ENCODE results near the gene EEF2. TPM values are rescaled to one million over a fixed set of nuclear protein-coding genes. Genes with fewer than 3 reads are reported as not detected.

Gene EEF2
- total RNA-seq, 1 experiment from 2014 or later = 3,126 TPM

DNA sequence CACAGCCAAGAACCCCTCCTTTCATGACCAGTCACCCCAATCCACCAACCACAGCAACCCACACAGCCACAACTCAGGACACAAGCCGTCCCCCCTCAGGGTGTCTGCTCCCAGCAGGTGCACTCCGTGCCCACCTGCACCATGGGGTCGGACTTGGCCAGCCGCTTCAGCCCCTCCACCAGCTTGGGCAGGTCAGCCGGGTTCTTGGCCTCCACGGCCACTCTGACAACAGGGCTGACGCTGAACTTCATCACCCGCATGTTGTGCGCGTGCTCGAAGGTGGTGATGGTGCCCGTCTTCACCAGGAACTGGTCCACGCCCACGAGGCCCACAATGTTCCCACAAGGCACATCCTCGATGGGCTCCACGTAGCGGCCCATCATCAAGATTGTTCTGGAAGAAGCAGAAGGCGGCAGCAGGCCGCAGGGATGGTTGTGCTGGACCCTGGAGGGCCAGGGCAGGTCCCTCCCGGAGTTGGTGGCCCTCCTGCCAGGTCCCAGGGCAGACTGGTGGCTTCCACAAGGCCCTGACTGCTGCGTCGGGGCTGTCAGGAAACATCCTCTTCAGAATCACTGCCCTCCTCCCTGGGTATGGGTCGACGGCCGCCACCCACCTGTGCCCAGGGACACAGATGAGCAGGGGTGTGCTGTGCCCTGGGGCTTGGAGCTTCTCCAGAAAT is 5.5 kb downstream of the EEF2 start:
- no peak overlapping the region for H3K4me3 Mint-ChIP-seq (ENCODE audit: unreplicated experiment)
- CTCF ChIA-PET = no interaction called here
- POLR2A ChIA-PET = interaction anchor here (1.6 to 8.9 kb wide), 2 partner anchors 8 to 9 kb away, joined by 4 to 245 read pairs; partner anchors contain the start of gene DAPK3
- no peaks in the 10 kb centered on the region for H3K27me3 Mint-ChIP-seq (ENCODE audit: insufficient read depth, unreplicated experiment)
- no peak overlapping the region for H3K27ac Mint-ChIP-seq (ENCODE audit: low read depth, unreplicated experiment)
- intact Hi-C loops (cut with micrococcal nuclease) = no loop called here
- TF ChIP-seq, protein P1, sequence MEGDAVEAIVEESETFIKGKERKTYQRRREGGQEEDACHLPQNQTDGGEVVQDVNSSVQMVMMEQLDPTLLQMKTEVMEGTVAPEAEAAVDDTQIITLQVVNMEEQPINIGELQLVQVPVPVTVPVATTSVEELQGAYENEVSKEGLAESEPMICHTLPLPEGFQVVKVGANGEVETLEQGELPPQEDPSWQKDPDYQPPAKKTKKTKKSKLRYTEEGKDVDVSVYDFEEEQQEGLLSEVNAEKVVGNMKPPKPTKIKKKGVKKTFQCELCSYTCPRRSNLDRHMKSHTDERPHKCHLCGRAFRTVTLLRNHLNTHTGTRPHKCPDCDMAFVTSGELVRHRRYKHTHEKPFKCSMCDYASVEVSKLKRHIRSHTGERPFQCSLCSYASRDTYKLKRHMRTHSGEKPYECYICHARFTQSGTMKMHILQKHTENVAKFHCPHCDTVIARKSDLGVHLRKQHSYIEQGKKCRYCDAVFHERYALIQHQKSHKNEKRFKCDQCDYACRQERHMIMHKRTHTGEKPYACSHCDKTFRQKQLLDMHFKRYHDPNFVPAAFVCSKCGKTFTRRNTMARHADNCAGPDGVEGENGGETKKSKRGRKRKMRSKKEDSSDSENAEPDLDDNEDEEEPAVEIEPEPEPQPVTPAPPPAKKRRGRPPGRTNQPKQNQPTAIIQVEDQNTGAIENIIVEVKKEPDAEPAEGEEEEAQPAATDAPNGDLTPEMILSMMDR (IDR thresholded peaks at IDR 0.05; ENCODE audit: unreplicated experiment) = no peak
- H3K4me1 Mint-ChIP-seq (ENCODE audit: insufficient read depth, unreplicated experiment) = peaks cover 18% of the 10 kb centered on the region
- BruUV-seq (replicated peaks) = no TSS peak
- H3K36me3 Mint-ChIP-seq (ENCODE audit: insufficient read depth, unreplicated experiment) = peaks cover 100% of the 10 kb centered on the region
- no peaks in the 10 kb centered on the region for H3K9me3 Mint-ChIP-seq (ENCODE audit: unreplicated experiment)
- DNase-seq (ENCODE audit: unreplicated experiment) = no peak

DNA sequence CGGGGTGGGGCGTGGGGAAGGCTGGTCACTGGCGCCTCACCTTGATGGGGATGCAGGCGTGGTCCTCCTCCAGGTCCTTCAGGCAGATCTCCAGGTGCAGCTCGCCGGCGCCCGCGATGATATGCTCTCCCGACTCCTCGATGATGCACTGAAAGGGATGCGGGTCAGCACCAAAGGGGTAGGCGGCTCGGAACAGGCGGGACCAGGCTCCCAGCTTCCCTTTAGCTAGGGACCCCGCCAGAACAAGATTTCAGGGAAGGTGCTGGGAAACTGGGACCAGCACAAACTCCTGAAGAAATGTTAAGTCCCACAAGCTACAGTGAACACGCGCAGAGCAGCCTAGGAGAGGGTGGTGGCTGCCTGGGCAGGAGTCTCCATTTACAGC is 6.0 kb downstream of the EEF2 start:
- no peaks in the 10 kb centered on the region for H3K27me3 Mint-ChIP-seq (ENCODE audit: insufficient read depth, unreplicated experiment)
- no peaks in the 10 kb centered on the region for H3K9me3 Mint-ChIP-seq (ENCODE audit: unreplicated experiment)
- no peak overlapping the region for H3K27ac Mint-ChIP-seq (ENCODE audit: low read depth, unreplicated experiment)
- POLR2A ChIA-PET = interaction anchor here (0.9 to 8.9 kb wide), 3 partner anchors 9 to 84 kb away, joined by 3 to 245 read pairs (median 4); partner anchors contain the start of gene DAPK3
- TF ChIP-seq, protein P1 (IDR thresholded peaks at IDR 0.05; ENCODE audit: unreplicated experiment) = no peak
- CTCF ChIA-PET = interaction anchor here (0.6 to 1.4 kb wide), 3 partner anchors 10 to 388 kb away, joined by 3 to 4 read pairs (median 3); partner anchors contain the start of gene PIAS4
- intact Hi-C loops (cut with micrococcal nuclease) = no loop called here
- peaks cover 96% of the 10 kb centered on the region for H3K36me3 Mint-ChIP-seq (ENCODE audit: insufficient read depth, unreplicated experiment)
- no peak for DNase-seq (ENCODE audit: unreplicated experiment)
- H3K4me1 Mint-ChIP-seq (ENCODE audit: insufficient read depth, unreplicated experiment) = peaks cover 18% of the 10 kb centered on the region
- no TSS peak for BruUV-seq (replicated peaks)
- no peak overlapping the region for H3K4me3 Mint-ChIP-seq (ENCODE audit: unreplicated experiment)

DNA sequence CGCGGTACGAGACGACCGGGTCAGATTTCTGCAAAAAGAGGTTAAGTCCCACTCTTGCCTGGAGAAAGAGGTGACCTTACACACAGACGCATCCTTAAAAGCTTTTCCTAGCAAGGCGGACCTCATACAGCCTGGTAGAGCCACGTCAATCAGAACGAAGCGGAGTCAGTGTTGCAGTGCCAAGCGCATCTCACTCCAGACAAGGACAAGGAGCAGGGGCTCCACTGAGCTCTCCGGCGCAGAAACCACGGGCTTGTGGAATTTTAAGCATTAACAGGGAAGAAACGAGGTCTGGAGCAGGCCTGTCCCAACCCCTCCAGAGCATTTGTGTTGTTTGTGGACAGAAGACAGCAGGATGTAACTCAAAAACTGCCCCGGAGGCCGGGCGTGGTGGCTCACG is 7.1 kb downstream of the EEF2 start:
- Mint-ChIP-seq H3K4me3 (ENCODE audit: unreplicated experiment) (no peak overlapping the region), H3K4me1 (ENCODE audit: insufficient read depth, unreplicated experiment) (peaks cover 7% of the 10 kb centered on the region), H3K27ac (ENCODE audit: low read depth, unreplicated experiment) (no peak overlapping the region), H3K9me3 (ENCODE audit: unreplicated experiment) (no peaks in the 10 kb centered on the region), H3K36me3 (ENCODE audit: insufficient read depth, unreplicated experiment) (peaks cover 85% of the 10 kb centered on the region), H3K27me3 (ENCODE audit: insufficient read depth, unreplicated experiment) (no peaks in the 10 kb centered on the region)
- intact Hi-C loops (cut with micrococcal nuclease) = no loop called here
- ChIA-PET CTCF (interaction anchor here (0.7 to 1.4 kb wide), 3 partner anchors 9 to 1365 kb away, joined by 3 to 5 read pairs (median 4); no protein-coding TSS in a partner anchor), POLR2A (interaction anchor here (1.6 to 8.9 kb wide), 2 partner anchors 8 to 10 kb away, joined by 4 to 245 read pairs; partner anchors contain the start of gene DAPK3)
- TF ChIP-seq, protein P1 (IDR thresholded peaks at IDR 0.05; ENCODE audit: unreplicated experiment) = no peak
- DNase-seq (ENCODE audit: unreplicated experiment) = no peak
- BruUV-seq (replicated peaks) = no TSS peak

DNA sequence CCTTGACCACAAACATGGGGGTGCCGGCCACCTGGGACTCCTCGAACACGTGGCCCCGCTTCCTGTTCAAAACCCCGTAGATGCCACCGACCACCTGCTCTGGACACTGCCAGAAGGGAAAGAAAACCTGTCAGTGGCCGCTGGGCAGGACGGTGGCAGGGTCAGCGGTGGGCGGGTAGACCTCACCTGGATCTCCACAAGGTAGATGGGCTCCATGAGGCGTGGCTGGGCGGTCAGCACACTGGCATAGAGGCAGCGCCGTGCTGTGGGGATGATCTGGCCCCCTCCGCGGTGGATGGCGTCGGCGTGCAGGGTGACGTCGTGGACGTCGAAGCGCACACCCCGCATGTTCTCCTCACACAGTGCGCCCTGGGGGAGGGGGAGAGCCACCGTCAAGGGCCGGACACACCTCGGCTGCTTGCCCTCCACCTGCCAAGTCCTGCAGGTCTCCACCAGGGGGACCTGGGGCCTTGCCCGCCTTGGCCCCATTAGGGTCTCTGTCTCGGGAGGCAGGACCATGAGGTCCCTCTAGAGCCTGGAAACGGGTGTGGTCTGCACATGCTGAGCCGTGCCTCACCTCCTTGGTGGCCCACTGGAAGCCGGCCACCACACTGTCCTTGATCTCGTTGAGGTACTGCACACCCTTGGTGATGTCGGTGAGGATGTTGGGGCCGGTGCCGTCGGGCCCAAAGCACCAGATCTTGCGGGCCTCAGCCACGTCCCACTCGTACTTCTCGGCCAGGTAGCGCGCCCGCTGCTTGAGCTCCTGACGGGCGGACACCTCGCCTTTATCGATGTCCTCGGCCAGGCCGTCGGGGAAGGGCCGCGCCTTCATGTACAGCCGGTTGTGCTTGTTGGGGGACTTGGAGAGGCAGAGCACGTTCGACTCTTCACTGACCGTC is 7.8 kb downstream of the EEF2 start:
- Mint-ChIP-seq H3K4me3 (ENCODE audit: unreplicated experiment) (no peak overlapping the region), H3K27ac (ENCODE audit: low read depth, unreplicated experiment) (no peak overlapping the region), H3K27me3 (ENCODE audit: insufficient read depth, unreplicated experiment) (no peaks in the 10 kb centered on the region), H3K9me3 (ENCODE audit: unreplicated experiment) (no peaks in the 10 kb centered on the region), H3K4me1 (ENCODE audit: insufficient read depth, unreplicated experiment) (peaks cover under 1% of the 10 kb centered on the region), H3K36me3 (ENCODE audit: insufficient read depth, unreplicated experiment) (peaks cover 84% of the 10 kb centered on the region)
- no peak for DNase-seq (ENCODE audit: unreplicated experiment)
- ChIA-PET CTCF (interaction anchor here (1.0 to 1.4 kb wide), 2 partner anchors 8 to 10 kb away, joined by 4 to 5 read pairs; no protein-coding TSS in a partner anchor), POLR2A (interaction anchor here (0.8 to 8.9 kb wide), 3 partner anchors 7 to 9 kb away, joined by 3 to 245 read pairs (median 3); partner anchors contain the start of genes DAPK3 and EEF2)
- intact Hi-C loops (cut with micrococcal nuclease) = no loop called here
- BruUV-seq (replicated peaks) = no TSS peak
- TF ChIP-seq, protein P1 (IDR thresholded peaks at IDR 0.05; ENCODE audit: unreplicated experiment) = no peak

All from MCF 10A (cell line).